GM21381 (cell line): ENCODE data around the gene PRKAG2.

Source experiments
- ATAC-seq: cut with Tn5 transposase; IDR thresholded peaks from one replicate; pipeline ENCODE4 v1.9.1; 2021; ENCODE audit warnings: mild to moderate bottlenecking, moderate library complexity; ENCODE audit not compliant: unreplicated experiment

PRKAG2 gene

DNA sequence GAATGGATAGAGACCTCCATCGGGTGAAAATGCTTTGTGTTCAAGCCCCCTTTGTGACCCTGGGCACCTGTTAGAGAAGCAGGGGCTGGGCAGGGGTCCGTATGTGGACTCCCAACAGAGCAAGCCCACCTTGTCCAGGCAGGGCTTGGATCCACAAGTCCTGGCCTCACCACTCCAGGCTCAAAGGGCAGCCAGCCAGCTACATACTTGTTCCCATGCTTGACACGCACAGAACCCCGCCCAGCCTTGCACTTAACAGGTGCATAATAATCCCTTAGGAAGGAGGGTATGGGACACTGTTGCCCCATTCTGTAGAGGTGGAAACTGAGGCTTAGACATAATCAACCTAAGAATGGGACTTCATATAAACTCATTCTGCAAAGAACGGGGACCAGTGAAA, 160.6 kb downstream of the PRKAG2 start:
- no peak for ATAC-seq

DNA sequence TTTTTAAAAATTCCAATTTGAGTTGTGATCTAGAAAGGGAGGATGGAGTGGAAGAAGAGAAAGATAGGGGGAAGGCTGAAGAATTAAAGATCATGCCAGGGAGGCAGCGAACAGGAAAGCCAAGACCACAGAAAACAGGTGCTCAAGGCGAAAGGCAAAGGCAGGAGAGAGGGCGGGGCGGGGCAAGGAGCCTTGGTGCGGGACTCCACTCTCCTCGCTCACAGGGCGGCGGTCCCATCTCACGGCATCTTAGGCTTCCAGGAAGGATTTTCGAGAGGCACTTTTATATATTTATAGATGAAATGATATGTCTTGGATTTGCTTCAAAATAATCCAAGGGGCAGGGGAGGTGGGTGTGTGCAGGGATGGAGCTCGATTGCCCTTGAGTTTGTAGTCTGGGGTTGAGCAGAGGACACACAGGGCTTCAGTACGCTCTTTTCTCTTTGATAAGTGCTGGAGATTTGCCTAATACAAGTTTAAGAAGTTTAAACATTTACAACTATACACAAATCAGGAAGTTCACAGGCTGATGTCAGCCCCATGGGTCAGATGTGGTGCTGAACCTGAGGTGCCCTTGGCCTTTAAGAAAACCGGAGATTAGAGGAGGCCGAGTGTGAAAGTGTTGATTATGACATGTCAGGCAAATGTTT, 161.1 kb downstream of the PRKAG2 start:
- no peak for ATAC-seq

DNA sequence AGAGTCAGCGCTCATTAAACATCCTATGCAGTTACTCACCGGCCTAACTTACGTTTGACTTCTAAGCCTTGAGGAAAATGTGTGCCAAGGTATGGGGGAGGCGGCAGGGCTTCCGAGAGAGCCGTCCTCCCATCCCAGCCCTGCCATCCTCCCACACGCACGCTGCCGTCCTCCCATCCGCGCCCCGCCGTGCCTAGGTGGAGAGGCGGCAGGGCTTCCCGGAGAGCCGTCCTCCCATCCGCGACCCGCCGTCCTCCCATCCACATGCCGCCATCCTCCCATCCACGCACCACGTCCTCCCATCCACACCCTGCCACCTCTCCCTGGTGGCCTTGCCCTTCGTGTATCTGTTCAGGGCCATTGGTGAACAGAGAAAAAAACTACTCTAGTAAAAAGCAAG, 162.7 kb downstream of the PRKAG2 start:
- no peak for ATAC-seq

DNA sequence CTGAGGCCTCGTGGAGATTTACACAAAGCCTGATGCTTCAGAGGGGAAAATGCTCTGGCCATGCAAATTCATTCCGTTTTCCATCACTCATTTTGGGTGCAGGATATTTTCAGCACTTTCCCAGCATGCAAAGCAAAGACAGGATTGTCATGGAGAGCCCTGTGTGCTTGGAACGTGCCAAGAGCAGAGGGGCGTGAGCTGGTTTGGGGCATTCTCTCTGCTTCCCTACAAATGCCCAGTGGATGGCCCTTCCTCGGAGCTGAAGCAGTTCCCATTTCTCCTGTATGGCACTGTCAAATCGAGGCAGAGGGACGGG, 164.1 kb downstream of the PRKAG2 start:
- ATAC-seq: no peak

- no peak for ATAC-seq
Measured at GRCh38 chr7:151711906-151712809, 164.8 kb downstream of the PRKAG2 start.

- ATAC-seq: no peak
Measured at GRCh38 chr7:151711435-151711872, 165.5 kb downstream of the PRKAG2 start.

GRCh38 chr7:151710646-151711434, 166.1 kb downstream of the PRKAG2 start:
- ATAC-seq: no peak

DNA sequence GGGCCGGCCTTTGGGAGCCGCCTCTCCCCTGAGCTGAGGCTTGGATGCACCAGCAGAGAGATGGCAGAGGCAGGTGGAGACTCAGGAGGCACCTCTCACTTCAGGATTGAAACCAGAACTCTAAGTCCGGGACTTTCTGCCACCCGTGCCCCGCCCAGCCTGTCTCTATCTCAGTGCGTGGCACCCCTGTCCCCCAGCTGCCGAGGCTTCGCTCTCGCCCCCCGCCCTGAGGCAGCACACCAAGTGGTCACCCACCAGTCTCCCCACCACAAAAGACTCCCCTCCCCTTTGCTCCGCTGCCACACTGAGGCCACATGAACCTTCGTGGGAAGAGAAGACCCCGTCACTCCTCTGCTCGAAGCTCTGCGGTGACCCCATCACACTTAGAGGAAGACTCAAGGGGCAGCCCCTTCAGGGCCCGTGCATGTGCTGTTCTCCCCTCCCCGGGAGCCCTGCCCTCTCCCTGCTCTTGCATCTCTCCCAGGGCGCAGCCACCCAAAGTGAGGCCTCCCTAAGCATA, 166.7 kb downstream of the PRKAG2 start:
- ATAC-seq: no peak

DNA sequence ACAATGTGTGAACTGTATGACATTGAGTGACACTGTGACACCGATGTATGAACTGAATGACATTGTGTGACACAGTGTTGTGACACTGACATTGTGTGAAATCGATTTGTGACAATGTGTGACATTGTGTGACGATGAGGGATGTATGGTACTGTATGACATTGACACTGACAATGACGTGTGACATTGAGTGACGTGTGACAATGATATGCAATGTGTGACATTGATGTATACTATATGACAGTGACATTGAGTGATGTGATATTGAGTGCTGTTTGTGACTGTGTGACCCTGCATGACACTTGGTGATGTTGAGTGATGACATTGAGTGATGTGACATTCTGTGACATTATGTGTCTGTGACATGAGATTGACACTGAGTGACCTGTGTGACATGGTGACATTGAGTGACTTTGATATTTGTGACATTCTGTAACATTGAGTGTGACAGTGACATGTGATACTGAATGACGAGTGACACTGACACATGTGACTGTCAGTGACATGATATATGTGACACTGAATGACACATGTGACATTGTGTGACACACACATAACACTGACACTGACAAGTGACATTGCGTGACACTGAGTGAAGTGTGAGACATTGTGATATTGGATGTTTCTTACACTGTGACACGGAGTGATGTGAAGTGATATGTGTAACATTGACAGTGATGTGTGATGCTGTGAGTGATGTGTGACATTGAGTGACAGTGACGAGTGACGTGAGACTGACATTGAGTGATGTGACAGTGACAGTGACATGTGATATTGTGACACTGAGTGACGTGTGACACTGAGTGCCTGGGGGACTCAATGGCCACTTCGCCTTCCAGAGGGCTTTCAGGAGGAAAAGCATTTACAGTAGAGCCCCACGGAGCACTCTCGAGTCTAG, 167.5 kb downstream of the PRKAG2 start:
- ATAC-seq: no peak

DNA sequence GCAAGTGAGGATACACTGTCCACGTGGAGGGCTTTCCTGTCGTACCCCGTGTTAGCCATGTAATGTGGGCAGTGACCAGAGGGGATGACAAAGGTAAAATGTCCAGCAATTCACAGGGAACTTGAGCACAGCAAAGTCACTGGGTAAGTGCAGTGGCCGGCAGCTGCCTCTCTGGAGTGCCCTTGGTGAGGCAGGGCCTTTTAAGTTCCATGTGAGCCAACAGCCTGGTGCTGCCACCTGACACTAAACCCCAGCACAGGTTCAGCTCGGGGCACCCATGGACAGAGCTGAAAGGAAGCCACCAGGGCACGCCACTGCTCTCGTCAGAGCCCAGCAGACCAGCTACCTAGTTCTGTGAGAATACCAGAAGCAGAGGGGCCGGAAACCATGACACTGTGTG, 168.3 kb downstream of the PRKAG2 start:
- no peak for ATAC-seq

DNA sequence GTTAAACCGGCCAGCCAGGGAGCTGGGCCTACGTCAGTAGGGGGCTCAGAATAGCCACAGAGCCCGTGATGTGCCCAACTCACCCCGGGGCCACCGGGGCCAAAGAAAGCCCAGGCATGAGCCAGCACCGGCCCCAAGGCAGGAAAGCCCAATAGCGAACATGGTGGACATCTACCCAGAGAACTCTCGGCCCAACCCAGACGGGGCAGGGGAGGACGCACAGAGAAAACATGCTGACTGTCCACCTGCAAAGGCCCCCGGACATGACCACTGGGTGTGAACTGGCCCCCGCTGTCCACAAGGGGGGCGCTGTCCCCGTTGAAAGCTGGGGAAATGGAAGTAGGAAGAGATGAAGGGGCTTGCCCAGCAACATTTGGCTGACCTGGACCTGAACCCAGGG, 169.2 kb downstream of the PRKAG2 start:
- no peak for ATAC-seq

DNA sequence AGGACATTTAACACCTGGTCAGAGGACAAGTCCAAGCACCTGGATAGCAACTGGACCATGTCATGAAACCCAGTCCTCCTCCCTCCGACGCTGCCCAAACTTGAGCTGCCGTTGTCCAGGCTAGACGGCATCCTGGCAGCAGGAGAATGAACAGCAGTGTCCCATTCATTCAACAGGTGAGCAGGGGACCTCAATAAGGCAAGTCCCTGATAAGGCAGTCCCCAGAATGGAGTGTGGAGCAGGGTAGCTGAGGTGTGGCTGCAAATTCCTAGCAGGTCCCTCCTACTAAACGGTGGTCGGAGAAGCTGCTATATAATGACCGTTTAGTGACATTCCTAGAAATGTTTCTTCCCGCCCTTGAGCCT, 169.8 kb downstream of the PRKAG2 start:
- ATAC-seq: no peak

- no peak for ATAC-seq
Measured at GRCh38 chr7:151706277-151707104, 170.4 kb downstream of the PRKAG2 start.

GRCh38 chr7:151705636-151706276, 171.2 kb downstream of the PRKAG2 start:
- ATAC-seq: no peak

DNA sequence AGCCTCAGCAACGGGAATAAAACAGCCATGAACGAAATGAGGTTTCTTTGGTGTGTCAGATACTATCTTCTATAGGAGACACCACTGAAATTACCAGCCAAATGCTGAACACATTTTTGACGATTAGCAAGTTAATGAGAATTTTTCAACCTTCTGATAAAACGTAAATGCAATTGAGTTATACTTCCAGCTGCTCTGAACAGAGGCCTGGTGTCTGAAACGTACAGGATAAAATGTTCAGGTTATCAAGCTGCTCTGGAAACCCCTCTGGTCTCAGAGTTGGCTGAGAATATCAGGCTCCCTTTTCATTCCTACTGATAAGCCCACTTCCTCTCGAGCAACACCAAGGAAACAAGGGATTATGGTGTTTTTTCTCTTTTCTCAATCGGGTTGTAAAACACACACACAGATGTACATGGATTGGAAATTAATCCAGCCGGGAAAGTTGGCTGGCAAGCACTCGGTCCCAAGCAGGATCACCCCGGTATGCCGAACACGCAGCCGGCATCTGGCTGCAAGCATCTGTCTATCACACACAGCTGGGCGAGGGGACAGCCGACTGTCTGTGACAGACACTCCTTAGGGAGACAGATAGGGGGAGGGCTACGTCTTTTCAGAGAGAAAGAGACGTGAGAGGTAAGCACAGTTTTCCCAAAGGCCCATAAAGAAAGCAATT, 171.8 kb downstream of the PRKAG2 start:
- ATAC-seq: no peak

GRCh38 chr7:151704299-151704959, 172.5 kb downstream of the PRKAG2 start:
- no peak for ATAC-seq

- no peak for ATAC-seq
Measured at GRCh38 chr7:151702961-151703360, 174.0 kb downstream of the PRKAG2 start.

DNA sequence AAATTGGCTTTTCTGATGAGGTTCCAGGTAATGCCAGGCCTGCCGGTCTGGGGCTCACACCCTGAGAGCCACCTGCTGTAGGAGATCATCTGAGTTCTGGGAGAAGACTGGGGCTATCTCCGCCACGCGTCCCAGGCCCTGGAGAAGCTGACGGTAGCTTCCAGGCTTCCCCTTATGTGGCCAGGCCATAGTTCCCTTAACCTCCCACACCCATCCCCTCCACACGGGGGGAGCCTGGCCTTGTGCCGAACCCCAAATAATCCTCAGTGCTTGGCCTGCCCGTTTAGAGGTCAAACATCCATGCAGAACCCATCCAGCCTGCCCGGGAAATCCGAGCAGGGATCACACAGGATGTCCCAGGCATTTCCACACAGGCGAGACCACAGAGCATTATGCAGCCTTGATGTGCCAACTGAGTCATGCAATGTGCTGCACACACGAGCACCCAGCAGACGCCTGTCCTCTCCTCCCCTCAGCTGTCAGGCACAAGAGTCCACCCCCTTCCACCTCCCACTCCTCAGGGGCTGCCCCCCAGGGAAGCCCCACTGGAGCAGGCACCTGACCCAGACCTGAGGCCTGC, 176.2 kb downstream of the PRKAG2 start:
- ATAC-seq: no peak
